NCI-H82 (cell line): ENCODE data around the gene SRPX2.
"Not testable (repeated sequence)": the region's sequence is repeated elsewhere in the genome, so short reads cannot be mapped to it uniquely, and the experiment has no call there.

Experiments used
- DNase-seq: peaks from one replicate; lab custom pipeline; 2025; lab: John Stamatoyannopoulos, UW

Gene SRPX2

DNA sequence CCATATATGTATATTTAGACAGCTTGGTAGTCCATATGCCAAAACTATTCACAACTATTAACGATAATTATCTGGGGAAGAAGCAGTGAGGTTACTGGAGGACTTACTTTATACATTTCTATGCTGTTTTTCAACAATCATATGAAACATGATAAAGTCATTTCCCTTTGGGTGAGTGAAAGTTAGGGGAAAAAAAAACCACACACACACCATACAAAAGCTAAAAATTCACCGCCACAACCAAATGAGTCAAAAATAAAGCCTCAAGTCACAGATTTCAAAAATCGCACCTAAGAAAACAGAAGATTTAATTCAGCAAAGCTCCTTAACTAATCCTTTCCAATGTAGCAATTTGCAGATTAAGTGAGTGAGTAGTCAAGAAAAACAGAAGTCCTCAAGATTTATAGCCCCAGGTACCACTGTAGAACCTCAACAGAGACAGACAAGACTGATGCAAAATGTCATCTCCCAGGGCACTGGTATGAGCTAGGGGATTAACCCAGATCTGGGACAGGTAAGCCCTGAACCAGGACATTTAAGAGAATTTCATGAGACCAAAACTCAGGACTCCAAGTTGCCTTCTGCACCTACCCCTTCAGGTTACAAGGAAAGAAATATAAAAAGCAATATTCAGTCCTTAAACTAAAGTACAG is 52.8 kb downstream of the SRPX2 start:
- peak; percentile 62 for DNase-seq

DNA sequence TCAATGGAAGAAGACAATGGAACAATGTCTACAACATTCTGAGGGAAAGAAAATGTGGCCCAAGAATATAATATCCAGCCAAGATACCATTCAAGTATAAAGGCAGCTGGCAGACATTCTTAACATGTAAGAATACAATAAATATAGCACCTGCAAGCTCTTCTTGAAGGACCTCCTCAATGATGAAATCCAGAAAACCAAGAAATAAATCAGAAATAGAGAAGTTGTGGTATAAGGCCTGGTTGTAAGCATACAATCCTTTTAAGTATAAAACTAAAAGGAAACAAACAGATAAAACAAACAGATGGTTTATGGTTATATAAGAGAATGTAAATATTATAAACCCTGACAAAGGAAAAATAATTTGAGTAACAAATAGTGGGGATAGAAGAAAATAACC is 54.6 kb downstream of the SRPX2 start:
- DNase-seq: no peak

DNA sequence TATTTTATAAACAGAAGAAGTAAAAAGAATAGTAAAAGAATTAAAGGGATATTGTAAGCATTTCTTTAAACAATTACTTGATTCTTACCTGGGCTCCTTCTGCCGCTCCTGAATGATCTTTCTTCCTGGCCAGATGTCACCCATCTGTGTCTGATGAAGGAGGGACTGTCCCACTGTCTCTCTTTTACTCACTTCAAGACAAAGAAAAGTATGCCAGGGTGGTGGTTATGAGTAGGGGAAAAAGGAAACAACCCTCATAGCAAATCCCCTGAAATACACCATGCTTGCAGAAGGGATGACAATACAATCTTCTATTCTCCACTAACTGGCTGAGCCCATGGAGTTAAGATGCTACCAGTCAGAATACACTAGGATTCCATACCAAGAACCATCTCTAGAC is 56.8 kb downstream of the SRPX2 start:
- no peak for DNase-seq

DNA sequence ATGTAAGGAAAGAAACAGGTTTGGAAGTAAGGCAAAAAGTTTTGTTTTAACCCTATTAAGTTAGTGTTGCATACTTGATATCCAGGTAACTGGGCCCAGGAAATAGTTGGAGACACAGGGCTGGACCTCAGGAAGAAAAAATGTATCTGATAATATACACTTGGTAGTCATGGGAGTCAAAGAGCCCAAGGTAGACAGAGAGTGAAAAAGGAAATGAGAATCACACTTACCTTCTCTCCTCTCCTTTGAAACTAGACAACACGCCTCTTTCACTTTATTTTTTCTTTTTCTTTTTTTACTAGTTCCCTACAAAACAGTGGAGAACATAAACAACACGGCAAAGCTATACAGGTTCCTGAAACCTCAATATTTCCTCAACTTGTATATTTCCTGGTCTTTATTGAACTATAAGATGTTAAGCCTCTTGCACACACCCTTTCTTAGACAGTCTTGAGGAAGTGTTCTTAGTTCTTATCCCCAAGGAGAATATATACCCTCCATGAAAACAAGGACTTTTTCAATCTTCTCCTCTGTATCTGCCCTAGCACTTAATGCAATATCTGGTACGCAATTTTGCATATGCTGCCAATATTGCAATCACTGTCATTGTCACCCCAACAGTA is 60.7 kb downstream of the SRPX2 start:
- DNase-seq: no peak

DNA sequence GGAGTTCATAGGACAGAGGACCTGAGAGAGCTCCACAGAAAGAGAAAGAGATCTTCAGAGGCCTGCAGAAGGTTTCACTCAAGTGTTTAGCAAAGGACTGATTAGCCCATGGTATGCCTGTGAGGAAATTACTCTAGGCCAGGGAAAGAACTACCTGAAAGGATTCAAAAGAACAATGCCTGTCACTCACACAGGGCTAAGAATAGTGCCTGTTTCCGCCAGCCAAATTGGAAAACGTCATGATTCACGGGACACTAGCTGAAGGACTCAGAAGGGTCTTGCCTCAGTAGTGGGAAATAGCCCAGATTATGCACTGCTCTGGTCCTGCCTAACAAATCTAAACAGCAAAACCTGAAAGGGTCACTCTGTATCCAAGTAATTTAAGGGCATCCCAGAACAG is 66.8 kb downstream of the SRPX2 start:
- no peak for DNase-seq

DNA sequence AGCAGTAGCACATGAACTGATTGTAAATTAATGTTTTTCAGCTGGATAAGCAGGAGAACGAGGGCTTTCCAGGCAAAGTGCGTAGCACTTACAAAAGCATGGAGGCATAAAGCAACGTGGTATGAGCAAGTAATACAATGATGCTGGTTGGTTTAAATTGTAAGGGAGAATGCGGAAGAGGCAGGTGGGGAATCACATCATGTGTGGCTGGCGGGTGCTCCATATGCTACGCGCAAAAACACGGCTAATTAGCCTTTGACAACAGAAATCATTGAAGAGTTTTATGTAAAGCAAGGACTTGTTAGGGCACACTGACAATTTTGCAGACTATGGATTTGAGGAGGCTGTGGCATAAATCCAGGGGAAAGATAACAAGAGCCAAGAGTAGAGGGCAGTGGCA is 73.4 kb downstream of the SRPX2 start:
- no peak for DNase-seq

DNA sequence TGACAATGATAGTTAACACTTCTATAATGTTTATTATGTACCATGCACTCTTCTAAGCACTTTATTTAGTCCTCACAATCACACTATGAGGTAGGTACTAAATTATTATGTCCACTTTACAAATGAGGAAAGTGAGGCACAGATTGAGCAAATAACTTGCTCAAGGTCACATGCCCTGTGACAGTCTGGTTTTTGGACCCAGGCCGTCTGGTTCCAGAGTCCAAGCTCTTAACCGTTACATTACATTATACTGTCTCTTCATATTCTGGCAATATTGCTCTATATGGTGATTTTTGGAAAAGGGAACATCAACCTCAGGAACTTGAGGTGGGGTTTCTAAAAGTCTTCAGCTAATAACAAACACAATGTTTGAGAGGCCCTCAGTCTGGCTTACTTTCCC is 75.1 kb downstream of the SRPX2 start:
- no peak for DNase-seq

DNA sequence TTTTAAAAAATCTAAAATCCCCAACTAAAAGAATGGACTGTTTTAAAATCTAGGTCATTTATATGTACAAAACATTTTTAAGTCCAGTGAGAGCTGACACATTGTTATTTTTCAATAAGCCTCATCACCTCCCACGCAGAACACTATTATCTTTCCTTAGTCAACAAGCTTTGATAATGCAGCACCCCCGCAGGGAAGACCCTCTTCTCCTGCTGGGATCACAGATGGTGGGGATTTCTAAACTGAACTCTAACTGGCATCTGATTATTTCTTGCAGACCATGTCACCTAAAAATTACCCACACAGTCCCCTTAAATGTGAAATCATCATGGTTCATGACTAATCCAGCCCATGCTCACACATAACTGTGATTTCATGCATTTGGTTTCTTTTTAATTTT is 76.3 kb downstream of the SRPX2 start:
- DNase-seq: peak; percentile 35

DNA sequence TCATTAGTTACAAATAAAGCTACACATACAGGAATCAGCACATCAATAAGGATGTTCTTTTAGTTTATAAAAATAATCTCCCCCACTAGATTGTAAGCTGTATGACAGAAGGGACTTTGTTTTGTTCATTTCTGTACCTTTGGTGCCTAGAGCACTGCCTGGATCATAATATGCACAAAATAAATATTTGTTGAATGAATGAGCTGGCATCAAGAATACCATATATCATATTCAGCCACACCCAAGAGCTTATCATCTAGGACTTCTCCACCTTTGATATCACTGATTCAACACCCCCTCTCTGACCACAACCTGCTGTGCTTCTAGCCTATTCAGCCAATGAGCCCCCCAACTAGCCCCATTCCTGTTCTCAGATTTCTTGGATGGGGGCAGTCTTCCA is 77.3 kb downstream of the SRPX2 start:
- no peak for DNase-seq

DNA sequence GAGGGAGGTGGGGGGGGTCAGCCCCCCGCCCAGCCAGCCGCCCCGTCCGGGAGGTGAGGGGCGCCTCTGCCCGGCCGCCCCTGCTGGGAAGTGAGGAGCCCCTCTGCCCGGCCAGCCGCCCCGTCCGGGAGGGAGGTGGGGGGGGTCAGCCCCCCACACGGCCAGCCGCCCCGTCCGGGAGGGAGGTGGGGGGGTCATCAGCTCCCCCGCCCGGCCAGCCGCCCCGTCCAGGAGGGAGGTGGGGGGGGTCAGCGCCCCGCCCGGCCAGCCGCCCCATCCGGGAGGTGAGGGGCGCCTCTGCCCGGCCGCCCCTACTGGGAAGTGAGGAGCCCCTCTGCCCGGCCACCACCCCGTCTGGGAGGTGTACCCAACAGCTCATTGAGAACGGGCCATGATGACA is 80.0 kb downstream of the SRPX2 start:
- not testable (repeated sequence) for DNase-seq
